Posterior vena cava (tissue), 2 donors: Measurements from ENCODE around the gene NOX3. TPM values are rescaled to one million over a fixed set of nuclear protein-coding genes. Genes with fewer than 3 reads are reported as not detected.
"Not testable (repeated sequence)": the region's sequence is repeated elsewhere in the genome, so short reads cannot be mapped to it uniquely, and the experiment has no call there.

ENCODE experiments used
- DNase-seq: peaks from one replicate; pipeline ENCODE4 v3.0.0-alpha.2; 2020; ENCODE audit warnings: low spot score
- intact Hi-C, 2 donors: fragments of 100-400 bp; cut with DNase I; formaldehyde crosslinking; loops; one replicate each; pipeline versions ENCODE4 v1.14.1 to v1.14.2; 2022 to 2023
- long read RNA-seq, 2 donors: library from polyadenylated mRNA; unstranded; transcript quantifications; one replicate each; pipeline ENCODE4 v2.0.0, GENCODE V29; 2020 to 2021
- total RNA-seq, 2 donors: library from RNA; stranded (reverse); fragmentation: NEBNext Ultra II Directional; extraction: Animal tissue kit (Norgen Biotek cat#: 25700); gene quantifications; one replicate each; pipeline ENCODE4 v1.2.1, GENCODE V29; 2021
- donor health status: DM: yes; HTN: yes; CAD: no.
- donor health status: DM: yes; HTN: yes; CAD: no.

Gene NOX3, protein sequence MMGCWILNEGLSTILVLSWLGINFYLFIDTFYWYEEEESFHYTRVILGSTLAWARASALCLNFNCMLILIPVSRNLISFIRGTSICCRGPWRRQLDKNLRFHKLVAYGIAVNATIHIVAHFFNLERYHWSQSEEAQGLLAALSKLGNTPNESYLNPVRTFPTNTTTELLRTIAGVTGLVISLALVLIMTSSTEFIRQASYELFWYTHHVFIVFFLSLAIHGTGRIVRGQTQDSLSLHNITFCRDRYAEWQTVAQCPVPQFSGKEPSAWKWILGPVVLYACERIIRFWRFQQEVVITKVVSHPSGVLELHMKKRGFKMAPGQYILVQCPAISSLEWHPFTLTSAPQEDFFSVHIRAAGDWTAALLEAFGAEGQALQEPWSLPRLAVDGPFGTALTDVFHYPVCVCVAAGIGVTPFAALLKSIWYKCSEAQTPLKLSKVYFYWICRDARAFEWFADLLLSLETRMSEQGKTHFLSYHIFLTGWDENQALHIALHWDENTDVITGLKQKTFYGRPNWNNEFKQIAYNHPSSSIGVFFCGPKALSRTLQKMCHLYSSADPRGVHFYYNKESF
- total RNA-seq, result not detected
- long read RNA-seq, donor 1, result 0 reads
- long read RNA-seq, donor 2, result 0 reads

DNA sequence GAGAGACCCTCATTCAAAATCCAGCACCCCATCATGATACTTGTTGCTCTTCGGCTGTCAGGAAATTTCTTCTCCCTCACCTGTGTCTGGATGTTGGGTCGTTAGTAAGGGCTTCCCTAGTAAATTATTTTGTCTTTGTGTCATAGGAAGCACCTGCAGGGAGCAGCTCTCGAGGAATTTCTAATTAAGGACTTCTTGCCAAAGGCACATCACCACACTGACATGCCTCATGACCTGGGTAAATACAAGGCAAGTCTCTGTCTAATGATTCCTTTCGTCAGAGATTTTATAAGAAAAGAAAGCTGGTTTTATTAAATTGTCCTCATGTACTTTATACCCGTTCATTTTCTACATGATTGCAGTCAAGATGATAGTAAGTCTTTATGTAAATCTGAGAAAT, at the start of gene NOX3:
Gene NOX3 (minus strand): TSS at position 74 of the 400 bp plus-strand sequence. CDS start 39 bp downstream, at position 35.
- intact Hi-C loops, result no loop called here

DNA sequence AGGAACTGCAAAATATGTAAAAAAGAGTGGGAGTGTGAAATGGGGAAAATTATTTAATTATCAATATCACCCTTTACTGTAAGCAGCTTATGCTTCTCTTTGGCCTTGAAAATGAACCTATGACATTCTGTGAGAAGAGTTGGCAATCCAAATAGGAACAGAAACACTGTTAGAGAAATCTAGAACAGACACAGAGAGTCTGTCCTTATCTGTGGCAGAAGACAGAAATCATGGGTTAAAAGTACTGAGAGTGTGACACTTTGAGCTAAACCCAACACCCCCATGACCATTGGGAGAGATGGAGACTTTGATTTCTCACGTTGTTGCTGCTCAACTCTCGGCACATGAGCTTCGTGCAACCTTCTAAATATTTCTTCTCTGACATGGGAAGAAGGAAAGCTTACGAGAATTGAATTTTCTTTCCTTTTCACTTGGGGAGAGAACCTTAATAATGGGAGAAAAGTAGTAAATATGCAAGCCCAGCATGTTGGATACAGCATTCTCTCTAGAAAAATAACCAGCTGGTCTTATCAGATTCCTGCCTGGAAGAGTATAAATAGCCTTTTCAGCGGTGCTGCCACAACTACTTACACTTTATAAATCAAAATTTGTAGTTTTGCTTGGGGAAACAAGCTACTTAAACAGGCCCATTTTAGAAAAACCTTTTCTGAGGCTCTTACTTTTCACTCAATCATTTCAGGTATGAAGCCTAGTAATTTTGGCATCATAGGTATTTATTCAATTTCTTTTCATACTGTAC, 49.4 kb upstream of the NOX3 start:
- no peak for DNase-seq
- intact Hi-C loops, result no loop called here

More for the DNA sequence above, at the start of gene NOX3:
- no peak for DNase-seq

DNA sequence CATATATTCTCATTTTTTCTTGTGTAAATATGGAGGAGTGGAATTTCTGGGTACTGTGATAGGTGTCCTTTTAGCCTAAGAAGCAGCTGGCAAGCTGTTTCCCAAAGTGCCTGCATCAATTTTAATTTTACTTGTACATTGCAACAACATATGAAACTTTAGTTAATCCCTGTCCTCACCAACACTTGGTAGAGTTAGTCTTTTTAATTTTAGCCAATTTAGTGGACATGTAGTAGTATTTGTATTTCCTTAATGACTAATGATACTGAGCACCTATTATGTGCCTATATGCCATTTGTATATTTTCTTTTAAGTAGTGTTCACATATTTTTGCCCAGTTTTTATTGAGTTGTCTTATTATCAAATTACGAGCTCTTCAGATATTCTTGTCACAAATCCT, 46.8 kb upstream of the NOX3 start:
- intact Hi-C loops, result no loop called here
- DNase-seq, result no peak

DNA sequence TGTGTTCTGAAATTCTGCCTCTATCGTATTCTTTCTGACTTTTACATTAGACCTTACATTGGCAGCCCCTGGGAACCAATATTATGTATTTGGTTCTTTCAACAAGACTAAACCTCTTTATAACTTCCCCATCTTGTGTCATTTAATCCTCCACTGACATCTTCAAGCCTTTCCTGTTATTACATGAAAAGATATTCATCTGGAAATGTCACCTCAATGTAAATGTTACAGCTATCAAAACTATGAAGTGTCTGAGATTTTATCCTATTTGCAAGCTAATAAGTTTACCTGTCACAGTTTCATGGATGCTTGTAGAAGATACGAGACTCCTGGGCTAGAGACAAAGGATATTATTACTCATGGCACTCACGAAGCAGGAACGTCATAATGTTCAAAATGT, 43.9 kb upstream of the NOX3 start:
- intact Hi-C loops, result no loop called here
- DNase-seq, result no peak

DNA sequence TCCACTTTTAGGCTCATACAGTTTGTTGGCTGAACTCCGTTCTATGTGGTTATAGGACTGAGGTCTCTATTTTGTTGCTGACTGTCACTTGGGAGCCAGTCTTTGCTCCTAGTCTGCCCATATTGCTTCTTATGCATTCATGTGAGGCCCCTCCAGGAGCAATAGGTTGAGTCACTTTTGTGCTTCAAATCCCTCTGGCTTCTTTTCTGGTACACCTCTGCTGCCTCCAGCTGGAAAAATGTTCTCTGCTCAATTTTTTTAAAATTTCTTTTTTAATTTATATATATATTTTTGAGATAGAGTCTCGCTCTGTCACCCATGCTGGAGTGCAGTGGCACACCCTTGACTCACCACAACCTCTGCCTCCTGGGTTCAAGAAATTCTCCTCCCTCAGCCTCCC, 42.7 kb upstream of the NOX3 start:
- no peak for DNase-seq
- intact Hi-C loops, result no loop called here

DNA sequence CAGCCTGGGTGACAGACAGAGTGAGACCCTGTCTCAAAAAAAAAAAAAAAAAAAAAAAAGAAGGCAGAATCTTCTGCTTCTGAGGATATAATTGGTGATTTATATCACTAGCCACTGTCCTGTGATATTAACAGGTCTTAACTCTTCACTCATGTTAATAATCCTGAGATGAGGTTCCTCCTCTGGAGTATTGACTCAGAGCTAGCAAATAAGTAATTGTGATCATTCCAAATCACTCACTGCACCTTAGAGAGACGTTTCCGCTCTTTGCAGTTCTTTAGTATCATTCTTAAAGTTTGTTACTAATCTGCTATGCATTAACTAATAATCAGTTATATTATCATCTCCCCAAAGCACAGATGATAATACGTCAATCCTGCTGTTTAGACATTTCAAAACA, 41.6 kb upstream of the NOX3 start:
- no peak for DNase-seq
- intact Hi-C loops, result no loop called here

DNA sequence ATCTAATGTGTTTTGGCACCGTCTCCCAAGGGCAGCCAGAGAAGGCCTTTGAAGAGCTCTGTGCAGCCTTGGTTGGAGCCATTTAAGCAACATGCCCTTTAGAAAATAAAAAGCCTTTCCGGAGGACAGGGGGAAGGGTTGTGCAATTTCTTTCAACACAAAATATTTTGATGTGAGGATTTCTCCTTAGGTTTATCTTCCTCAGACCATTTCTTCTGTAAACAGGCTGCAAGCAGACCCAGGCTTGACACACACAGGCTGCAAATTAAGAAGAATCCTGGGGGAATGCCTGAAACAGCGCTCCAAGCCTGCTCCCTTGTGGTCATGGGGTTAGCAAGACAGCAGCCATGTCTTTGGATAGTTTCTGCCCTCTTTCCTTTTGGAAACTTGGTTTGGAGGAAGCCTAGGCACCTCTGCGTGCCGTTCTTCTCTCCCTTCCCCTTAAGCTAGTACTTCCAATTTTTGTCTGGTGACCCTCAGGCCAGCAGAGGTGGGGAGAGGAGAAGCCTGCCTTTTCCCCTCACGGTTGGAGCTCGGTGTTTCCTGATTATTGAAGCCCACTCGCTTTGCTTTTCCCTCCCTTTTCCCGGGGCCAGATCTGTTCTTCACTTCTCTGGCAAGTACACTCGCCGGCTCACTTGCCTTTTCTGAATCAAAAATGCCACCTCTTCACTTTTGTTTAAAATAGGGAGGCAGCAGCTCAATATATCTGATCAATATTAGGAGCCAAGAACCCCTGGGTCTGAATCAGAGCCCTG, 39.6 kb upstream of the NOX3 start:
- DNase-seq, result peak; percentile 82
- intact Hi-C loops, result loop anchor here in 1 of 2 donors (2.0 kb wide), 1 partner anchor 166 kb away; no protein-coding TSS in a partner anchor

DNA sequence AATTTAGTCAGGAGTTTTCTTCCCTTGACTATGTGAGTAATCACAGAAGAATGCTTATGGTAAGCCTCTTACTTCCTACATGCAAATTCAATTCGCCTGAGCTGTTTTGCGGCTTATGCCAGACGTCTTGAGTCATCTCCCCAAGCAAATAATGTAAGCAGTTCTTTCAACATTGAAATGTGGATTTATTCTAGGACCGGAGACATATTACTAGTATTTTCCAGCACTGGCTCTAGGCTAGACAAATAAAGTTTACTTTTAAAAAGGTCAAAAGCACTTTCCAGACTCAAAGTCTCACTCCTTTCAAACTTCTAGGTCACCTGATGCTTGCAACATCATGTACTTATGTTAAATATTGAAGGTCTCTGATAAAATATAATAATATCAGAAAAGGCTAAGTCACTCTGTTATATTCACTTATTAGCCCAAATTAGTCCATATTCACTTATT, 38.1 kb upstream of the NOX3 start:
- no peak for DNase-seq
- intact Hi-C loops, result loop anchor here in 1 of 2 donors (2.0 kb wide), 1 partner anchor 165 kb away; no protein-coding TSS in a partner anchor

DNA sequence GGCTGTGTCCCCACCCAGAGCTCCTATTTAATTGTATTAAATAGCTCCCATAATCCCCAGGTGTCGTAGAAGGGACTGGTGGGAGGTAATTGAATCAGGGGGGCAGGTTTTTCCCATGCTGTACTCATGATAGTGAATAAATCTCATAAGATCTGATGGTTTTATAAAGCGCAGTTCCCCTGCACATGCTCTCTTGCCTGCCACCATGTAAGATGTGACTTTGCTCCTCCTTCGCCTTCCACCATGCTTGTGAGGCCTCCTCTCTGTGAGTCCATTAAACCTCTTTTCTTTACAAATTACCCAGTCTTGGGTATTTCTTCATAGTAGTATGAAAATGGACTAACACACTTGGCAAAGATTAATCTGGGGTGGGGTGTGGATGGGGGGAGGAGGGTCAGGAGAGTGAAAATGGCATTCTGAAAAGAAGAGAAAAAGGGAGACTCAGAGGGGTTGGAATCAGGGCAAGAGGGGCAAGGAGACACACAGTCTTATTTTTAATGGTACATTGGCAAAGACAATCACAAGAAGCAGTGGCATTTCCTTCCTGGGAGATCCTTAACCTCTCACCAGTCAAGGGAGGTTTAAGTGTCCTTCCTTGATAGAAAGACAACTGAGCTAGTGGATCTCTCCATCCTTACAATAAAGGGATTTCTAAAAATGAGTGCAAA, 37.5 kb upstream of the NOX3 start:
- DNase-seq, result no peak
- intact Hi-C loops, result no loop called here

DNA sequence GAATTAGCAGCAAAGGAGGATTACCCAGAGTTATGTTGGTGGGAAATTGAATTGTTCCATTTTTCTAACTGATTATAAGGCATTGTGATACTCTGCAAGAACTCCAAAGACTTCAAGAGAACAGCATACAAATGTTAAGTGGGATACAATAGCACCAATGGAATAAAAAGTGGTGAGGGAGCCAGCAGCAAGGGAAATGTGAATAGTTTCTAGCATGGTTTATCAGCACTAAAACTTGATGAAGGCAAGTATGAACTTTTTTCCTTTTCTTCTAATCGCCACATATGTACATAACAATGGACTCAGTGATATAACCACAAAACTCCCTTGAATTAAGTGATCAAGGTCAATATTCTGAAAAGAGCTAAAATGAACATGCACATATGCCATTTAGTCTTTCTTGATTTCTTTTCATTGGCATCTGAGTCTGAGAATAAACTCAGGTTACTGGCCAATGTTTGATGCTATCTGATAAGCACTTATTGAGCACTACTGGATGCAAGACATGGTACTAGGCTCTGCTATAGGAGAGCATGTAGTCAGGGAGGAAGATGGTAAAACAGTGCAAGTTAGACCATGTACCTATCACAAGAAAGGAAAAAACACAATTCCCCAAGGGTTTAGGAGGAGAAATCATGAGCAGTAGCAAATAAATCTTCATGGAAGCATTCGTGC, 36.6 kb upstream of the NOX3 start:
- intact Hi-C loops, result no loop called here
- DNase-seq, result no peak

DNA sequence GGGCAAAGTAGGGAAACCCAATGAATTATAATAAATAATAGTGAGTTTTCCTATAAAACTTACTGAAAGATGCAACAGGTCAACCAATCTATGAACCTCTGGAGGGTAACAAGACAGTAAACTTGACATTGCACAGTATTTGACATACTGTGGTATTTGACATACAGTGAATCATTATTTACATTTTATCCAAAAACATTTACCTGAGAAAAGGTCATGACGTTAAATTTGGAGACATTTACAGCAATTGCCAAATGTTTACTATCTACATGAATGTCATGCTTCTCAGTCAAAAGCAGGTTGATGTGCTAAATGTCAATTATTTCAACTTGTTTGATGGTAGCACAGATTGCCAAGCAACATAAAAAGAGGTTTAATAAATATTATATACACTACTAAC, 35.8 kb upstream of the NOX3 start:
- DNase-seq, result no peak
- intact Hi-C loops, result no loop called here

DNA sequence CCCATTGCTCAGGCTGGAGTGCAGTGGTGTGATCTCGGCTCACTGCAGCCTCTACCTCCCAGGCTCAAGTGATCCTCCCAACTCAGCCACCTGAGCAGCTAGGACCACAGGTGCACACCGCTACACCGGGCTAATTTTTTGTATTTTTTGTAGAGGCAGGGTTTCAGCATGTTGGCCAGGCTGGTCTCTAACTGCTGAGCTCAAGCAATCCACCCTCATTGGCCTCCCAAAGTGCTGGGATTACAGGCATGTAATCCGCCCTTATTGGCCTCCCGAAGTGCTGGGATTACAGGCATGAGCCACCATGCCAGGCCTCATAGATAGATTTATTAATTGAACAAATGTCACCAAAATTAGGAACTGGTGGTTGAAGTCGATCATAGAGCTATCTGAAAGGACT, 32.6 kb upstream of the NOX3 start:
- intact Hi-C loops, DNase-seq: not testable (repeated sequence)

DNA sequence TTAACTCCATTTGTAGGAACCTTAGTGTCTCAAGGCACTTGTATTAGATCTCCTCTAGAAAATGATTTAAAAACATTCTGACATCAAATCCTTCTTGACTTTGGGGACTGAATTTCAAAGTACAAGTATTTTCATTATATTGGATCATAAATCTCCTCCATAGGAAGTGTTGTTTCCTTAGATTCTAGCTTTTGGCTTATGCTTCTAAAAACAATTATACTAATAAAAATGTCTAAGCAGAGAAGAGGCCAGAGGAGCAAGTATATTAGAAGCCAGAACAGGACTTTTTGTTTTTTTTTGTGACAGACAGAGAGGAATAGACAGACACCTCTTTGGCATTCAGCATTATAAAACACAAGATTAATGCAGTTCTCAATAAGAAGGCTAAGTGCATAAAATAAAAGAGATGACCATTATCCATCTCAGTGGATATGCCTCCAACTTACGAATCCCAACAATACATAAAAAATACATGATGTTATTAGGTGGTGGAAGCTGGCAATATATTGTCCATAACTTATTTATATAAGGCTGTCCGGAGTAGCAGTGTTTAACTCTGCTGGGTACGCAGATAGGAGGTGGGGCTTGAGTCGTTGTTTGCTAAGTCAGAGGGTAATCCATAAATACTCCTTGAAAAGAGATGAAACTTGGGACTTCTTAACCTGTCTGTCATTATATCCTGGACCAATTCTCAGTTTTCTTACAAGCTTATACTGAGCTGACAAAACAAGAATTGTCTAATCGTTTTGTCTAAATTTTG, 31.9 kb upstream of the NOX3 start:
- DNase-seq, result no peak
- intact Hi-C loops, result no loop called here

DNA sequence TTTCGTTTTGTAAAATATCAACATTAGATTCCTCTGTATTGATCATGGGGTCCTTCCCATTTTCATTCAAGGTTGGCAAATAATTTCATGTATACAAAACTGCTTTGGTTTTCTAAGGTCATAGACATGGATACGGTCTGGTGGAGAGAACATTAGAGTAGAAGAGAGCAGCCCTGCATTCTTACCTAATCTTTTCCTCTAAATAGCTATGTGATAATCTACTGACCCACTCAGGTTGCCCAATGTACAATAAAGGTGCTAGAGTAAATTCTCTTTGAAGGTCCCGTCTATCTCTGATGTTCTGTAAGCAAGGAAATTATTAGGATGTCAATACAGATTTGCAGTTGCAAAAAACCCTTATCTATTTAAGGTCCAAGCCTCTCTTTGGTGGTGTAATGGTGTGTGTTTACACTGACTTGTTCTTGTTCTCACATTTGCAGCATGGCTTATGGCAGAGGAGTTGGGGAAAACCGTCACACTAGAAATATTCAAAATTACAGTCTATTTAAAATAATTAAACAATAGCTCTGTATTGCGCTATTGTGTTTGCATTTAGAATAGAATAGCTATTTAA, 31.2 kb upstream of the NOX3 start:
- intact Hi-C loops, result no loop called here
- no peak for DNase-seq

DNA sequence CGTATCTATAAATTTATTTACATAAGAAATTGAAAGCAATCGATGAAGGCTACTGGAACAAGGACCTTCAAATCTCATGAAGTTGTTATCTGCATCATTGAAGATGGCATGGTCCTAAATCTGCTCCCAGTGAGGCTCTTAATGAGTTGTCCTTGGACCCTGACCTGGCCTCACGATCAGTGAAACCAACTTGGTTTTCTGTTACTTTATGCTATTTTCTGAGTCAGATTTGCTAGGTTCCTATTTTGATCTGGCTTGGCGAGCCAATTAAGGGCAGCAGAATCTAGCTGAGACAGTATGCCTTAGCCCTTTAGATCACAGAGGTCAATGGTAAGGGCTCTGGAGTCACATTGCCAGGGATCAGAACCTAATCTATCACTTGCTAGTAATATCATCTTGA, 30.1 kb upstream of the NOX3 start:
- intact Hi-C loops, result no loop called here
- no peak for DNase-seq

DNA sequence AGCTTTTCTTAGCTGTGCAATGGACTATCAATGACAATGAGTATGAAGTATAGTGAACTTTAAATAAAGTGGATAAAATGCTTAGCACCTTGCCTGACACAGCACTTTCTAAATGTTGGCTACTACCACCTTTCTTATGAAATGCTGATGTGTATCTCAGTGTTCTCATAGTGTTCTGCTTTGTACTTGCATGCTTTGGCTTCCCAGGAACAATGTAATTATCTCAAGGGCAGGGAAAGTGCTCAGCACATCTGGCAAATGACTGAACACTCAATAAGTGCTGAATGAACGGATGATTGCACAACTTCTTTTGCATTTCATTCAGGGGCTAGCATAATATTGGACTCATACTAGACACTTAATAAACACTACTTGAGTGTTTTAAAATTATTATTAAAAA, 28.2 kb upstream of the NOX3 start:
- intact Hi-C loops, result no loop called here
- DNase-seq, result no peak

DNA sequence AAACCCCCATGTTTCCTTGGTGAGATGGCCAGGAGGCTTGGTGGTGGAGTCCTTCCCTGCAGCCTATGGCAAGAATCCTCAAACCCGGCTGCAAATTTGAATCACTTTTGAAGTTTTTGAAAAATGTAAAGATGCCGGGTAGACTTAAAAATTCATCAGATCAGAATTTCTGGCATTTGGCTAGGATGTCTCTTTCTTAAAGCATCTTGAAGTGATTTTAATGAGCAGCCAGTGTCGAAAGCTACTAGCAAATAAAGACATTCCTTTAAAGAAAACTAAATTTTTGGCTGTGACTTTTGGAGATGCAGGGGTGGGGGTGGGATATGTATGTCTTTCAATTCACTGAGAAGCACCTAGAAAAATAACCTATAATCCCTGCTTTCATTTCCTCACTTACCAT, 25.6 kb upstream of the NOX3 start:
- no peak for DNase-seq
- intact Hi-C loops, result no loop called here
